HG03097 (cell line): Measurements from ENCODE around the gene LANCL3.
"Not testable (repeated sequence)": the region's sequence is repeated elsewhere in the genome, so short reads cannot be mapped to it uniquely, and the experiment has no call there.

Experiments
- ATAC-seq: cut with Tn5 transposase; IDR thresholded peaks from one replicate; pipeline ENCODE4 v1.9.1; 2021; ENCODE audit not compliant: unreplicated experiment, low FRiP score

Gene LANCL3

GRCh38 chrX:37609727-37610126, 38.3 kb downstream of the LANCL3 start:
- no peak for ATAC-seq

- no peak for ATAC-seq
These were observed 42.5 kb downstream of the LANCL3 start for GRCh38 chrX:37613933-37614332.

GRCh38 chrX:37627602-37628001, 56.1 kb downstream of the LANCL3 start:
- no peak for ATAC-seq

GRCh38 chrX:37638047-37638446, 66.6 kb downstream of the LANCL3 start:
- no peak for ATAC-seq

GRCh38 chrX:37640142-37640541, 68.7 kb downstream of the LANCL3 start:
- ATAC-seq: no peak

- ATAC-seq: no peak
These were observed 70.4 kb downstream of the LANCL3 start for GRCh38 chrX:37641859-37642258.

GRCh38 chrX:37644381-37645305, 73.2 kb downstream of the LANCL3 start:
- no peak for ATAC-seq

- ATAC-seq: no peak
These were observed 74.8 kb downstream of the LANCL3 start for GRCh38 chrX:37646254-37646653.

- ATAC-seq: not testable (repeated sequence)
These were observed 79.4 kb downstream of the LANCL3 start for GRCh38 chrX:37650879-37651278.

GRCh38 chrX:37651921-37652452, 80.5 kb downstream of the LANCL3 start:
- no peak for ATAC-seq

- ATAC-seq: no peak
These were observed 81.2 kb downstream of the LANCL3 start for GRCh38 chrX:37652589-37653231.

- no peak for ATAC-seq
These were observed 82.1 kb downstream of the LANCL3 start for GRCh38 chrX:37653397-37654085.

- ATAC-seq: no peak
These were observed 87.0 kb downstream of the LANCL3 start for GRCh38 chrX:37658343-37659030.

- no peak for ATAC-seq
These were observed 87.6 kb downstream of the LANCL3 start for GRCh38 chrX:37659047-37659446.

- ATAC-seq: no peak
These were observed 90.7 kb downstream of the LANCL3 start for GRCh38 chrX:37662181-37662580.

- no peak for ATAC-seq
These were observed 95.1 kb downstream of the LANCL3 start for GRCh38 chrX:37666516-37666915.

GRCh38 chrX:37667141-37667540, 95.7 kb downstream of the LANCL3 start:
- no peak for ATAC-seq

- no peak for ATAC-seq
These were observed 101.1 kb downstream of the LANCL3 start for GRCh38 chrX:37672563-37672962.

GRCh38 chrX:37676811-37677210, 105.3 kb downstream of the LANCL3 start:
- no peak for ATAC-seq

- ATAC-seq: no peak
These were observed 105.8 kb downstream of the LANCL3 start for GRCh38 chrX:37677243-37677642.
